ENCODE measurements around the gene GRIK1. TPM values are rescaled to one million over a fixed set of nuclear protein-coding genes. Genes with fewer than 3 reads are reported as not detected.

Gene GRIK1
- total RNA-seq, 4 donors from 2014 or later: 1.2 to 7.4 (median 1.3) TPM; not detected in 1

GRCh38 chr21:29557931-29558725 lies 381.7 kb downstream of the GRIK1 start:
- DNase-seq: no peak
- no peaks in the 10 kb centered on the region for H3K36me3 ChIP-seq
- H3K27ac ChIP-seq: no peak overlapping the region
- no peak for TF ChIP-seq CTCF (IDR thresholded peaks at IDR 0.05)
- no peak for TF ChIP-seq POLR2A (IDR thresholded peaks at IDR 0.05)
- no peak overlapping the region for H3K4me3 ChIP-seq
- no peaks in the 10 kb centered on the region for H3K4me1 ChIP-seq
- H3K9me3 ChIP-seq: no peaks in the 10 kb centered on the region
- no peaks in the 10 kb centered on the region for H3K27me3 ChIP-seq

- H3K27ac ChIP-seq: no peak overlapping the region
- H3K9me3 ChIP-seq: no peaks in the 10 kb centered on the region
- no peaks in the 10 kb centered on the region for H3K36me3 ChIP-seq
- H3K4me3 ChIP-seq: no peak overlapping the region
- H3K27me3 ChIP-seq: no peaks in the 10 kb centered on the region
- TF ChIP-seq CTCF (IDR thresholded peaks at IDR 0.05): no peak
- no peak for TF ChIP-seq POLR2A (IDR thresholded peaks at IDR 0.05)
- no peaks in the 10 kb centered on the region for H3K4me1 ChIP-seq
- no peak for DNase-seq
Measured at GRCh38 chr21:29557200-29557599, 382.6 kb downstream of the GRIK1 start.

GRCh38 chr21:29555601-29556000 lies 384.2 kb downstream of the GRIK1 start:
- no peak for TF ChIP-seq POLR2A (IDR thresholded peaks at IDR 0.05)
- TF ChIP-seq CTCF (IDR thresholded peaks at IDR 0.05): no peak
- Histone ChIP-seq H3K9me3 (no peaks in the 10 kb centered on the region), H3K27ac (no peak overlapping the region), H3K4me1 (no peaks in the 10 kb centered on the region), H3K4me3 (no peak overlapping the region), H3K36me3 (no peaks in the 10 kb centered on the region), H3K27me3 (no peaks in the 10 kb centered on the region)
- DNase-seq: no peak

GRCh38 chr21:29550205-29550604 lies 389.6 kb downstream of the GRIK1 start:
- no peak overlapping the region for H3K4me3 ChIP-seq
- no peak for DNase-seq
- TF ChIP-seq CTCF (IDR thresholded peaks at IDR 0.05): no peak
- TF ChIP-seq POLR2A (IDR thresholded peaks at IDR 0.05): no peak
- H3K4me1 ChIP-seq: no peaks in the 10 kb centered on the region
- H3K27me3 ChIP-seq: no peaks in the 10 kb centered on the region
- no peaks in the 10 kb centered on the region for H3K36me3 ChIP-seq
- no peaks in the 10 kb centered on the region for H3K9me3 ChIP-seq
- H3K27ac ChIP-seq: no peak overlapping the region

- Histone ChIP-seq H3K4me1 (no peaks in the 10 kb centered on the region), H3K27me3 (no peaks in the 10 kb centered on the region), H3K36me3 (no peaks in the 10 kb centered on the region), H3K9me3 (no peaks in the 10 kb centered on the region), H3K27ac (no peak overlapping the region), H3K4me3 (no peak overlapping the region)
- DNase-seq: no peak
- TF ChIP-seq POLR2A (IDR thresholded peaks at IDR 0.05) (no peak), CTCF (IDR thresholded peaks at IDR 0.05) (no peak)
Measured at GRCh38 chr21:29549614-29550013, 390.2 kb downstream of the GRIK1 start.

Measured in Peyer's patch (tissue), 4 donors.